Heart left ventricle (tissue), 16 donors: ENCODE data around the gene SYNM. TPM values are rescaled to one million over a fixed set of nuclear protein-coding genes. Genes with fewer than 3 reads are reported as not detected.

Source experiments
- ATAC-seq, 4 donors: fragments of 200-7000 bp; cut with Tn5 transposase; one replicate each; pipeline ENCODE4 v1.9.1; 2020 to 2022; ENCODE audit warnings: moderate library complexity in 4 of 4, mild to moderate bottlenecking in 3 of 4, moderate number of reproducible peaks in 1 of 4
- DNase-seq, 5 donors: peaks; one replicate each; pipeline ENCODE4 v3.0.0-alpha.2; 2020
- H3K27ac ChIP-seq, 12 donors: fragments of 200-600 bp; sonication (generic) in 4 of 12; one replicate each; pipeline versions ENCODE4 v1.5.0 to v1.8.0; 2016 to 2022; ENCODE audit warnings: mild to moderate bottlenecking in 2 of 12
- H3K27me3 ChIP-seq, 9 donors: fragments of 200-600 bp; sonication (generic) in 2 of 9; one replicate each; pipeline versions ENCODE4 v1.5.1 to v1.8.0; 2016 to 2022; ENCODE audit warnings: mild to moderate bottlenecking in 3 of 9
- H3K36me3 ChIP-seq, 9 donors: fragments of 200-600 bp; sonication (generic) in 2 of 9; one replicate each; pipeline versions ENCODE4 v1.5.0 to v1.8.0; 2018 to 2022; ENCODE audit warnings: mild to moderate bottlenecking in 2 of 9
- H3K4me1 ChIP-seq, 12 donors: fragments of 200-600 bp; sonication (generic) in 4 of 12; one replicate each; pipeline versions ENCODE4 v1.5.0 to v1.8.0; 2016 to 2022; ENCODE audit warnings: mild to moderate bottlenecking in 3 of 12
- H3K4me3 ChIP-seq, 12 donors: fragments of 200-600 bp; sonication (generic) in 4 of 12; one replicate each; pipeline versions ENCODE4 v1.5.0 to v1.8.0; 2017 to 2022; ENCODE audit warnings: mild to moderate bottlenecking in 9 of 12, moderate library complexity in 4 of 12
- H3K9me3 ChIP-seq, 12 donors: fragments of 200-600 bp; sonication (generic) in 4 of 12; one replicate each; pipeline versions ENCODE4 v1.5.0 to v1.8.0; 2016 to 2022; ENCODE audit warnings: mild to moderate bottlenecking in 1 of 12
- CTCF ChIP-seq, 12 donors: fragments of 200-600 bp; sonication (generic) in 4 of 12; IDR thresholded peaks; one replicate each; pipeline versions ENCODE4 v1.5.0 to v1.8.0; 2018 to 2022; ENCODE audit warnings: antibody characterized with exemption in 12 of 12, mild to moderate bottlenecking in 5 of 12
- POLR2A ChIP-seq, 2 donors: fragments of 450-650 bp; IDR thresholded peaks; one replicate each; pipeline ENCODE4 v1.6.1; 2017; ENCODE audit warnings: antibody characterized with exemption in 2 of 2, mild to moderate bottlenecking in 2 of 2, moderate library complexity in 2 of 2
- WGBS, 4 donors: extraction: QIAGEN DNeasy Blood & Tissue Kit in 2 of 4; methylation state at CpG; one replicate each; pipeline versions ENCODE4 v1.1.5 to v1.1.7; 2013 to 2018; 5-methylcytosine and 5-hydroxymethylcytosine counted together
- intact Hi-C, 10 donors: fragments of 100-400 bp; cut with DNase I; formaldehyde crosslinking; loops; one replicate each; pipeline versions ENCODE4 v1.11.1 to v1.14.2; 2022
- polyA plus RNA-seq, 2 donors: library from polyadenylated mRNA; stranded (reverse); fragments of 200-250 nt; gene quantifications; one replicate each; pipeline ENCODE4 v1.2.3, GENCODE V29; 2013
- total RNA-seq, 9 donors: library from RNA; depleted of rRNA in 2 of 9; stranded (reverse); fragments of >200 nt in 2 of 9; fragmentation: NEBNext Ultra II Directional in 3 of 9; extraction: Animal tissue kit (Norgen Biotek cat#: 25700) in 3 of 9; gene quantifications; one replicate each; pipeline versions ENCODE4 v1.1.0 to v1.2.4, GENCODE V29; 2016 to 2023
- donor health status: ischemic (EF 13 %, LVEDD 7.1; RV severe dilation, severe dysfunction).
- donor health status: healthy with polysubstance abuse.
- donor health status: DM: no; HTN: yes; CAD: no.
- donor health status: DM: no; HTN: no; CAD: no.
- donor health status: ischemic (EF 25% LVEDD 6.9; RV normal size, moderate dysfunction).
- donor health status: ischemic (EF 25% LVEDD 5.7; RV mildly dilated, moderate dysfunction).
- donor health status: healthy.
- donor health status: DM: yes; HTN: yes; CAD: no.
- donor health status: ischemic (EF 35%, LVEDD 5.7; RV mildly dilated, moderate dysfunction).
- donor health status: nonischemic (EF 11% LVEDD 7.7; RV severe dilation, severe dysfunction).
- donor health status: DM: yes; HTN: yes; CAD: no.
- donor health status: PGD.
- donor health status: ischemic (EF 29% LVEDD 5.4; RV normal size, mild dysfunction).
- donor health status: nonischemic (EF 23%, LVEDD 6.1; RV moderate dilation, normal function).

Gene SYNM
- total and polyA plus RNA-seq, 11 donors, result 113 to 455 (median 262) TPM

- intact Hi-C loops, result no loop called here
- H3K36me3 ChIP-seq, result no peaks in the 10 kb centered on the region
- WGBS, 4 donors, result 90 to 94% (median 92%) methylated on average over 2 of the region's 2 CpGs
- no peak for ATAC-seq
- no peak overlapping the region for H3K27ac ChIP-seq
- H3K4me1 ChIP-seq, result no peaks in the 10 kb centered on the region
- no peaks in the 10 kb centered on the region for H3K27me3 ChIP-seq
- DNase-seq, result no peak
- peaks cover 0 to 7% (median 0%) of the 10 kb centered on the region in 12 donors for H3K9me3 ChIP-seq
- no peak overlapping the region for H3K4me3 ChIP-seq
- no peak for TF ChIP-seq POLR2A (IDR thresholded peaks at IDR 0.05)
- TF ChIP-seq CTCF (IDR thresholded peaks at IDR 0.05), result no peak
Observed at GRCh38 chr15:99086327-99086667, 18.6 kb upstream of the SYNM start.

- intact Hi-C loops, result no loop called here
- ATAC-seq (no peak), DNase-seq (no peak)
- Histone ChIP-seq H3K9me3 (peaks cover 0 to 6% (median 0%) of the 10 kb centered on the region in 12 donors), H3K27me3 (no peaks in the 10 kb centered on the region), H3K4me3 (no peak overlapping the region), H3K36me3 (no peaks in the 10 kb centered on the region), H3K27ac (no peak overlapping the region), H3K4me1 (no peaks in the 10 kb centered on the region)
- 87 to 92% (median 87%) methylated on average over 11 of the region's 11 CpGs for WGBS, 4 donors
- no peak for TF ChIP-seq CTCF (IDR thresholded peaks at IDR 0.05)
- no peak for TF ChIP-seq POLR2A (IDR thresholded peaks at IDR 0.05)
Observed at GRCh38 chr15:99087405-99087943, 17.4 kb upstream of the SYNM start.

DNA sequence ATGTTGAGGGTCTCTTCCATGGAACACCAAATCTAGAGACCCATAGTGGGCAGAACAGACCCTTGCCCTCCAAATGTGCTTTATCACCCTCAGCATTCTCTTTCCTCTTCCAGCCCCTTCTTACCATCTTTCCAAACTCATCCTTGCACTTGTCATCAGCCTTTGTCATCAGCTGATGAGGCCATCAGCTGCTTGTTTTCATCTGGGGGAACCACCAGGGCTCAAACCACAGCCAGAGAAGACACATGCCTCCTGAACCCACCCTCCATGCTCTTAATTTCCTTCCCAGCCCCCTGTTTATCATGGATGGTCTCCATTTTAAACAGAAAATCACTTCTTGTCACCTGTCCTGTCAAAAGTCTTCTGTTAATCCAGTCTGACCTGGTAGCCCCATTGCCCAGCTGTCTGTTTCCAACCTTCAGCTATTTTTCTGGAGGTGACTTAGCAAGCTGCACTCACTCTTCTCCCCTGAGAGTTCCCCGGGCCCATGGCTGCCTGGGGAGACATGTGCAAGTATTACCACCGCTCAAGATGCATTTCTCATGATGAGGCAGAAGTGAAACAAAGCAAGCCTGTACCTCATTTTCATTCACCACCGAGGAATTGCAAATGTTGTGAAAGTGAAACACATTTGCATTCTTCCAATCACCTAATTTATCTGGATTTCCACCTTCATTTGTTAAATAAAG lies 14.7 kb upstream of the SYNM start:
- Histone ChIP-seq H3K4me1 (no peaks in the 10 kb centered on the region), H3K36me3 (no peaks in the 10 kb centered on the region), H3K27me3 (no peaks in the 10 kb centered on the region), H3K9me3 (no peaks in the 10 kb centered on the region), H3K27ac (no peak overlapping the region), H3K4me3 (no peak overlapping the region)
- no peak for ATAC-seq
- no peak for TF ChIP-seq CTCF (IDR thresholded peaks at IDR 0.05)
- no peak for TF ChIP-seq POLR2A (IDR thresholded peaks at IDR 0.05)
- DNase-seq, result no peak
- WGBS, 4 donors, result 61 to 72% (median 63%) methylated on average over 3 of the region's 3 CpGs
- intact Hi-C loops, result no loop called here

- Histone ChIP-seq H3K4me1 (no peaks in the 10 kb centered on the region), H3K4me3 (no peak overlapping the region), H3K27me3 (no peaks in the 10 kb centered on the region), H3K9me3 (no peaks in the 10 kb centered on the region), H3K27ac (no peak overlapping the region), H3K36me3 (no peaks in the 10 kb centered on the region)
- intact Hi-C loops, result no loop called here
- ATAC-seq, result no peak
- TF ChIP-seq CTCF (IDR thresholded peaks at IDR 0.05) (no peak), POLR2A (IDR thresholded peaks at IDR 0.05) (no peak)
- DNase-seq, result no peak
- 86 to 100% (median 93%) methylated on average over 1 of the region's 1 CpG for WGBS, 4 donors
Observed at GRCh38 chr15:99090938-99091337, 13.9 kb upstream of the SYNM start.
